K562 (cell line): ENCODE data around the gene ADAMTS2. TPM values are rescaled to one million over a fixed set of nuclear protein-coding genes. Genes with fewer than 3 reads are reported as not detected.

Experiments
- ARID2 ChIP-seq: fragments of 450-650 bp; IDR thresholded peaks from 2 replicates; pipeline ENCODE4 v1.6.1; 2017; ENCODE audit warnings: antibody characterized with exemption, mild to moderate bottlenecking
- DEAF1 ChIP-seq: fragments of 450-650 bp; formaldehyde crosslinking; IDR thresholded peaks from 2 replicates; pipeline ENCODE4 v1.4.0; 2020; ENCODE audit warnings: mild to moderate bottlenecking, moderate library complexity
- KDM4B ChIP-seq, 2 experiments: fragments of 450-650 bp in 1 of 2; sonication (generic) in 1 of 2; IDR thresholded peaks; 2 replicates each; pipeline ENCODE4 v1.6.1; 2016 to 2017; ENCODE audit warnings: borderline replicate concordance in 2 of 2, antibody characterized with exemption in 1 of 2, low read depth in 1 of 2, mild to moderate bottlenecking in 1 of 2
- MEIS2 ChIP-seq: fragments of 450-650 bp; IDR thresholded peaks from 2 replicates; pipeline ENCODE4 v1.6.1; 2014; ENCODE audit warnings: mild to moderate bottlenecking; ENCODE audit not compliant: partially characterized antibody
- NCOR1 ChIP-seq: fragments of 450-650 bp; IDR thresholded peaks from 2 replicates; pipeline ENCODE4 v1.6.1; 2016; ENCODE audit warnings: mild to moderate bottlenecking, moderate library complexity
- TEAD2 ChIP-seq: fragments of 450-650 bp; IDR thresholded peaks from 2 replicates; pipeline ENCODE4 v1.6.1; 2016; ENCODE audit warnings: missing genetic modification characterization, control low read depth, missing compliant biosample characterization
- ZNF695 ChIP-seq: fragments of 450-650 bp; formaldehyde crosslinking; IDR thresholded peaks from 2 replicates; pipeline ENCODE4 v1.4.0; 2020; ENCODE audit warnings: mild to moderate bottlenecking, moderate library complexity
- polyA plus RNA-seq, 8 experiments: library from polyadenylated mRNA; depleted of rRNA in 4 of 8; stranded (reverse) in 5 of 8; unstranded in 3 of 8; fragments of >200 nt; fragmentation: Nextera tagmentation in 2 of 8; fragmentation: Illumina TruSeq in 1 of 8; extraction: Ambion mirVana in 2 of 8; extraction: Trizol in 1 of 8; gene quantifications; 2 replicates each; pipeline versions ENCODE4 v1.2.1 to v1.2.3, GENCODE V29; 2011 to 2014; ENCODE audit warnings: inconsistent platforms in 1 of 8, missing spikeins in 1 of 8
- total RNA-seq, 7 experiments: library from RNA; depleted of rRNA in 6 of 7; stranded (reverse); fragments of >200 nt in 6 of 7; fragmentation: Illumina TruSeq in 2 of 7; extraction: Trizol in 2 of 7; gene quantifications; 2 replicates each; pipeline versions ENCODE4 v1.2.1 to v1.2.3, GENCODE V29; 2011 to 2021; ENCODE audit warnings: low replicate concordance in 1 of 7
- TF ChIP-seq, protein P1 (sequence below): fragments of 250-450 bp; sonication (Bioruptor Pico); IDR thresholded peaks from 2 replicates; pipeline ENCODE4 v1.8.0; 2022; ENCODE audit warnings: inconsistent platforms

The ADAMTS2 gene
- total and polyA plus RNA-seq, 9 of the 15 experiments (the other 6 are each of a cell fraction or from before 2014, with no cell fraction given), result not detected

DNA sequence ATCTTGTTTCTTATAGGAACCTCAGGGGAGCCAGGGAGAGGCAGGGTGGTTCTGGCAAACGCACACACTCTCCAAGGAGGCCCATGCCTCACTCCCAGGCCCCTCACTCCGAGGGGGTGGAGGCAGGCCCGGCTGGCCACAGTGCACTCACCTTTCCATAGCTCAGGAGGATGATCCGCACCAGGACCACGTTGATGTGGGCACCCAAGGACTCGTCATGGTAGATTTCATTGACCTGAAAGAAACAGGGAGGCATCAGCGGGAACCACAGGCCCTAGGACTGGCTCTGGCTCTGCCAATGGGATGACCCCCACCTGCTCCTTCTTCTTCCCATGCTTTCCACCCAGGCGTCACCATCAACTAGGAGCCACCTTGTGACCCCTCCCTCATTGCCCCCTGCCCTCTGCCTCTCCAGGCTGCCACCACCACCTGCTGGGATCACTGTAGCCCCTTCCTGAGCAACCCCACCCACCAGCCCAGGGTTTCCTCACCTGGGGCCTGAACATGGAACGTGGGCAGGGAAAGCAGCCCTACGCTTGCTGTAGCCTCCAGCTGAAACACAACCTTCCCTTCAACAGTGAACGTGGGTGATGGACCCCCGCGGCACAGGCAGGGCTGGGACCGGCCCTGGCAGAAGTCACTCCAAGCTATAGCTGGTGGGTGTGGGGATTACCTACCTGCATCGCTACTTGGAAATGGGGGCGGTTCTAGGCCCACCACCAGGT is 164.2 kb downstream of the ADAMTS2 start (continued):
- TF ChIP-seq, protein P1, sequence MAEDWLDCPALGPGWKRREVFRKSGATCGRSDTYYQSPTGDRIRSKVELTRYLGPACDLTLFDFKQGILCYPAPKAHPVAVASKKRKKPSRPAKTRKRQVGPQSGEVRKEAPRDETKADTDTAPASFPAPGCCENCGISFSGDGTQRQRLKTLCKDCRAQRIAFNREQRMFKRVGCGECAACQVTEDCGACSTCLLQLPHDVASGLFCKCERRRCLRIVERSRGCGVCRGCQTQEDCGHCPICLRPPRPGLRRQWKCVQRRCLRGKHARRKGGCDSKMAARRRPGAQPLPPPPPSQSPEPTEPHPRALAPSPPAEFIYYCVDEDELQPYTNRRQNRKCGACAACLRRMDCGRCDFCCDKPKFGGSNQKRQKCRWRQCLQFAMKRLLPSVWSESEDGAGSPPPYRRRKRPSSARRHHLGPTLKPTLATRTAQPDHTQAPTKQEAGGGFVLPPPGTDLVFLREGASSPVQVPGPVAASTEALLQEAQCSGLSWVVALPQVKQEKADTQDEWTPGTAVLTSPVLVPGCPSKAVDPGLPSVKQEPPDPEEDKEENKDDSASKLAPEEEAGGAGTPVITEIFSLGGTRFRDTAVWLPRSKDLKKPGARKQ, result no peak
- no peak for TF ChIP-seq KDM4B (IDR thresholded peaks at IDR 0.05; ENCODE audit: borderline replicate concordance in 2 of 2, low read depth in 1 of 2)
- no peak for TF ChIP-seq ARID2
- TF ChIP-seq ZNF695 (CRISPR knock-in tag), result no peak
- no peak for TF ChIP-seq DEAF1
- TF ChIP-seq NCOR1, result no peak
- TF ChIP-seq TEAD2 (tag), result no peak
- TF ChIP-seq MEIS2, result no peak
